Stimulated activated naive CD8-positive, alpha-beta T cell treated with anti-CD3 and anti-CD28 coated beads, Interleukin-15, Interleukin-2, amounts not matched to agents 100 U/mL and 50 U/mL, for 24 hours (primary cell): ENCODE measurements around the gene CFAP161.
"Not testable (repeated sequence)": the region's sequence is repeated elsewhere in the genome, so short reads cannot be mapped to it uniquely, and the experiment has no call there.

ENCODE experiments used
- ATAC-seq: fragments of 150-1000 bp; cut with Tn5 transposase; one replicate; pipeline ENCODE4 v1.10.0; 2021
- DNase-seq: peaks from one replicate; pipeline ENCODE4 v3.0.0; 2021

CFAP161 gene

DNA sequence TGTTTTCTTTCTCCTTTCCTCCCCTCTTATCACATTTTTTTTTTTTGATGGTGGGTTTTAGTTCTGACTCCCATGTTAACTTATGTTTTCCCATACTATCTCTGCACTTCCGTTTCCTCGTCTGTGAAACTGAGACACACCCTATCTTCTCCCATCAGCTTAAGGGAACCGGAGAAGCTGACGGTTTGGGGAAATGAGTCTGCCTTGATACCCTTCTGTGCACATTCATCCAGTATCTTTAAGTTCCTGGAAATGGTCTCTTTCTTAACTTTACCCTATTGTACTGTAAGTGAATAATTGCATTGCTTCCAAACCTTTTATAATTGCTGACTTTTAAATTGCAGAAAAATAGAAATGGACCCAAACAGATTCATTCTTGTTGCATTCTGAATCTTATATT, 26.2 kb upstream of the CFAP161 start:
- DNase-seq, result no peak
- no peak for ATAC-seq

DNA sequence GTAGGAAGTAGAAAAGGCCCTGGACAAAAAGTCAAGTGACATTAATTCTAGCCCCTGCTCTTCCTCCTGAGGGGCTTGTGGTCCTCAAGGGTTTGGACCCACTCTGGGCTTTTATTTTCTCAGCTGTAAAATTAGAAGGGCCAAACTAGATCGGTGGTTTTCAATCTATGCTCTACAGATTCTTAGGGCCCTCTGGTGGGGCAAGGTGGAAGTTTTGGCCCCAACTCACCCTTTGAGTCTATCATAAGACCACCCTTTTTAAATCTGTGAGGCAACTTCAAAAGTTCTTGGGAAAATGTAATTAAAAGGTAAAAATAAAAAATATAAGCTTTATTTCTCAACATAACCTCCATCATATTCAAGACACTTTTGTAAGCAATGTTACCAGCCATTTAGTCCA, 25.6 kb upstream of the CFAP161 start:
- ATAC-seq, result no peak
- DNase-seq, result peak; percentile 26

DNA sequence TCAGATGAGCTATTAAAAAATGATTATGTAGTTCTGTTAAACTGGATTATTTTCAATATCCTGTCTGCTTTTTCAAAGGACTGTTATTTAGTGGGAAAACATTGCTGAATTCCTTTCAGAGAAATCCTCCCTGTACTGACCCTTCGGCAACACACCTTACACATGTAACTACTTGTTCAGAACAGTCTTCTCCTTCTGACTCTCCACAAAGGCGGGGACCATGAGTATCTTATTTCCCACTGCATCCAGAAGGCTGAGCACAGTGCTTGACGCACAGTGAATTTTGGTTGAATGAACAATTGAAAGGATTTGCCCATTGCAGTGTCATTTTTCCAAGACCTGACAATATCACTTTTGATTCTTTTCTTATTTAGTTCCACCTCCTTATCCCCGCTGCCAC, 23.1 kb upstream of the CFAP161 start:
- no peak for DNase-seq
- no peak for ATAC-seq

DNA sequence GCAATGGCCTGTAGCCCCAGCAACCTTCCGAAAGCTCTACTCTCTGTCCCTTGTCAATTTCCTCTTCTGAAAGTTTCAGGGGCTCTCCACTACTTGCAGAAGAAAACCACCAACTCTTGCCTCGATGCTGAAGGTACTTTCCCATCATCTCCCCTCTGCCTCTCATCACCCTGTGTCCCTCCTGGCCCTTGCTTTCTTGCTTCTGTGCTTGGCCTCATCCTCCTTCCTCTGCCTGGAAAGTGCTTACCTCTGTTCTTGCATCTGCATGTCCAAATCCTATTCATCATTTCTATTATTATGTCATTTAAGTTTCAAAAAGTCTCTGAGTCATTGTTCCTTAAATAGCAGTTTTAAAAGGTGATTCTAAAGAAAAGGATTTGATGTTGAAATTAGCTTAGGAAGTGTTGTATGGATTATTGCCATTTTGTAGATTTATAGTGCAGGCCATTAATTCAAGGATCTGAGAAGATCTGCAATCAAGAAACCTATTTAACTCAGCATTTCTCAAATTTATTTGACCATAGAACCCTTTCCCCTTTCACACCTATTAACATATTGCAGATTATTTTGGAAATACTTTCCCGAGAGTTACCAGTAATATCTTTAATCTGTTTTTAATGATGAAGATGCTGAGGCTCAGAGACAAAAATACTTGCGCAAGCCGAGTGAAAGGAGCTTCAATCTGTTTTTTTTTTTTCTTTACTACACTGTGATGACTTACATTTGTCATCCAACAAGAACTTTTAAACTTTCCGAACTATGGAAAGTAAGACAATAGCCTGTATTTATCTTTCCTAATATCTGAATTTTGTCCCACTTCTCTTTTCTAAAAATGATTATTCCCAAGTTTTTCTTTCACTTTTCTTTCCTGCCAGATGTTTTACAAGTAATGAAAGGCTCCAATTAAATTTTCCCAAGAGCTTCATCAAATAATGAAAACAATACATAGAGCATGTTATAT, 22.3 kb upstream of the CFAP161 start:
- no peak for DNase-seq
- peak; percentile 68 for ATAC-seq

DNA sequence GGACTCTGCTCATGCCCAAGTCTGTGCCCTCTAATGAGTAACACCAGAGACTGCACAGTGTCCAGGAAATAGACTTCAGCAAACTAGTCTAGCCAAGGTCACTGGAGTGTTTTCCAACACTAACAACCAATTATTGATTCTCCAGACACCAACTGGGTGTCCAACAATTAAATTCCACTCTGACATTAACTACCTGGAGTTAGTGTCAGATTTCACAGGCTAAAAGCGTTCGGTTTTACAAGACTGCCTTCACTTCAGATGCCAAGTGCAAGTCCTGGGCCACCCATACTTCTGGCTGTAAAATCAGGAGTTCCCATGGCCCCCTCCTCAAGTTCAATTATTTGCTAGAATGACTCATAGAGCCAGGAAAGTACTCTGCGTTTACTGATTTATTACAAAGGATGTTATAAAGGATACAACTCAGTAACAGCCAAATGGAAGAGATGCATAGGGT, 20.8 kb upstream of the CFAP161 start:
- DNase-seq (no peak), ATAC-seq (no peak)

DNA sequence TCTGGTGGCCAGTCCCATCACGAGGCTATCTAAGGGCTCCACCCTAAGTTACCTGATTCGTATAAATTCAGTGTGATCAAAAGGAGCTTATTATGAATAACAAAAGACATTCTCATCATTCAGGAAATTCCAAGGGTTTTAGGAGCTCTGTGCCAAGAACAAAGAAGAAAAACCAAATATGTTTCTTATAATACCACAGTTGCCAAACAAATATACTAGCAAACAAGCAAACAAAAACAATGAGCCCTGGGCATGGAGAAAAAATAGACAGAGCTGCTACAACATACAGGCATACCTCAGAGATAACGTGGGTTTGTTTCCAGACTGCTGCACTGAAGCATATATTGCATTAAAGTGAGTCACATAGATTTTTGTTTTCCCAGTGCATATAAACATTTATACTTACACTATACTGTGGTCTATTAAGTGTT, 20.2 kb upstream of the CFAP161 start:
- no peak for DNase-seq
- ATAC-seq, result no peak

DNA sequence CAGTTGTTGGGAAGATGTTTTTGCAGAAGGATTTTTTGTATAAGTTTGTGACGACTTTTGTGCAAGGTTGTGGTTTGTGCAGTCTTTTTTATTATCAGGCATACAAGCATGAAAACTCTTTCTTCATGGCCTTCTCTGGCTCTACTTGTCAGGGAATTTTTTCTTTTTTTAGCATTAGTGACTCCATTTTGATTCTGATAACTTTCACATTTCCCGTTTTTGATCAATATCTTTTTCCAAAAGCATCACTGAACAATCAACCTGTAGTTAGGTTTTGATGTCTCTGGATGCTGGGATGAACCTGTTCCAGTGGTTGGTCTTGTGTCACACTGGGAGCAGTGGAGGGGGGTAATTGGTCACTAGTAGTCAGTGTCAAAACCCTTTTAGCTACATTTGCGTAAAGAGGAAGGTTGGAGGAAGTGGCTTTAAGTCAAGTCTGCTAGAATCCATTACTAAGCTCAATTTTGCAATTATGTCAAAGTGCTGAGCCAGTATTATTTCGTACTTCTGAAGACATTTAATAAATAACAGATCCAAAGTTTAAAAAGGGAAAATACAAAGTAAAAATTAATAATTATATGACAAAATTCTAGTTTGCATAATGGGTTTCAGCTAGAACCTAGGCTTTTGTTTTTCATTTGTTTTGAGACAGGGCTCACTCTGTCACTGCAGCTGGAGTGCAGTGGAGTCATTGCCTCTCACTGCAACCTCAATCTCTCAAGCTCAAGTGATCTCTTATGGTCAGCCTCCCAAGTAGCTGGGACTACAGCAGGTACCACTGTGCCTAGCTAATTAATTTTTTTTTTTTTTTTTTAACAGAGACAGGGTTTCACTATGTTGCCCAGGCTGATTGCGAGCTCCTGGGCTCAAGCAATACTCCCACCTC, 18.8 kb upstream of the CFAP161 start:
- no peak for ATAC-seq

DNA sequence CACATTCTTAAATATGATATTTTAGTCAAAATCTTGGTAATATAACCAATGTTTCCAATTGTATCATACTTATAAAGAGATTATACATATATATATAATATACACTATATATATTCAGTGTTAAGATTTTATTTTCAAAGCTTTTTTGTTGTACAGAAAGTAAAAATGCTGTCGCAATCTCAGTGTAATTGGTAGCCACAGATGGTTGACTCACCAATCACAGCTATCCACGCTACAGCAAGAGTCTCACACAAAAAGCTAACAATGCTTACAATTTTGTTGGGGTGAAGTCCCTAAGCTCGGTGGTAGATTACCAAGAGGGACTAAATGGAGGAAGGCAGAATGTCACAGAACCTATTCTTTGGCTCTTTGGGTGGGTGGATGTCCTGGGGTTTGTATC, 16.9 kb upstream of the CFAP161 start:
- DNase-seq (no peak), ATAC-seq (no peak)

More for the DNA sequence above, 18.8 kb upstream of the CFAP161 start:
- no peak for DNase-seq

DNA sequence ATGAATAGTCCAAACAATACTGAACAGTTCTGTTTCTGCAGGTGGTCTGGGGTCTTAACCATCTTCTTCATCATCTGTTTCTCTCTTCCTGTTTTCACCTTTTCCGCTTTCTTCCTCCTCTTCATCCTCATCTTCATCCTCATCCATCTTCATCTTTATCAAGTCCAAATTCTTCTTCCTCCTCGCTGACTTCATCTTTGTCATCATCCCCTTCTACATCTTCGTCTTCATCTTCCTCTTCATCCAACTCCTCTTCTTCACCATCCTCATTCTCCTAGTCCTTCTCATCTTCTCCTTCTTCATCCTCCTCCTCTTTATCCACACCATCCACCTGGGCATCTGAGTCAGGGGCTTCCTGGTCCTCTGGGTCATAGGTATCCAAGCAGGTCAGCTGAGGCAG, 16.5 kb upstream of the CFAP161 start:
- ATAC-seq (no peak), DNase-seq (no peak)

DNA sequence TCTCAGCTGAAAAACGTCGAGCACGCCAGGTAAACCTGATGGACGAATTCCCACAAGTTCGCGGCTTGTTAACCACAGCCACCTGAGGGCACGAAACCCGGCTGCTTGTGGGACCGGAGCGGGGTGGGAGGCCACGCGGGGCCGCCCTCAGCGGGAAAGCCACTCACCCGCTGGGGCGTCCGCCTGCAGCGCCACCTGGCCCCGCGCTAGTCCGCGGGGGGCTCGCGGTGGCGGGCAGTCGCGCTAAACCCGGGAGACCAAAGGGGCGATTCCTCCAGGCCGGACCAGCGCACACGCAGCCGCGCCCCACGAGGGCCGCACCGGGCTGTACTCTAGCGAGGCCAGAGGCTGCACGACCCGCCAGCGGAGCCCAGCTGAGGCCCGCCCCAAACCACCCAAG, 15.7 kb upstream of the CFAP161 start:
- no peak for DNase-seq
- no peak for ATAC-seq

DNA sequence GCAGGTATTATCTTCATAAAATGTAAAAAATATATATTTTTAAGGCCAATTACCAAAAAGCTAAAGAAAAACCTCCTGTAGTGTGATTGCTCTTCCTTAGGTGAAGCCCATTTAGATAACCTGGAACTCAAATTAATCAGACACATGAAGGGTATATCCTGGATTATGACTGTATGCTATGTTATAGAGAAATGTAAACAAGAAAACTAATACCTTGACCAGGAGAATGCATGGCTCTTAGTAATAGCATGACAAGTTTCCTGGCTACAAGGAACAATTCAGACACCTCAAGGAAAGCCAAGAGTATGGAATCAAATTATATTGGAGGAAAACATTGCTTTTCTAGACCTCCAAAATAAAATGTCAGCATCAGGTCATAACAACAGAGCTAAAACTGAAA, 14.0 kb upstream of the CFAP161 start:
- ATAC-seq, result no peak
- no peak for DNase-seq

DNA sequence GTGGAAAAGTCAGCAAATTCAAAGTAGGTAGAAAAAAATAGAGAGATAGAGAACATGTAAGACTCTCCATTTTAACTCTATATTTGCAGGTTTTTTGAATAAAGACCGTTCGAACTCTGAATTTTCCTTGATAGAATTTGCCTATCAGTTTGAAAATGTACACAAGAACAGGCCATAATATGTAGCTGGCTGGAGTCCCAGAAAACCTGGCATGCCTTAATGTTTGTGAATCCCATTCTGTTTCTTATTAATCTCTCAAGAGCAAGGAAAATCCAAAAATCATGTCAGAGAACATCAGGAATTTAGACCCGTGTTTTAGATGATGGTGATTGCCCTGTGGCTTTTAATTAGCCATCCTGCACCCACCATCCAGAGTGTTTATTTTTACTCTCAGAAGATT, 7.2 kb upstream of the CFAP161 start:
- no peak for DNase-seq
- no peak for ATAC-seq

DNA sequence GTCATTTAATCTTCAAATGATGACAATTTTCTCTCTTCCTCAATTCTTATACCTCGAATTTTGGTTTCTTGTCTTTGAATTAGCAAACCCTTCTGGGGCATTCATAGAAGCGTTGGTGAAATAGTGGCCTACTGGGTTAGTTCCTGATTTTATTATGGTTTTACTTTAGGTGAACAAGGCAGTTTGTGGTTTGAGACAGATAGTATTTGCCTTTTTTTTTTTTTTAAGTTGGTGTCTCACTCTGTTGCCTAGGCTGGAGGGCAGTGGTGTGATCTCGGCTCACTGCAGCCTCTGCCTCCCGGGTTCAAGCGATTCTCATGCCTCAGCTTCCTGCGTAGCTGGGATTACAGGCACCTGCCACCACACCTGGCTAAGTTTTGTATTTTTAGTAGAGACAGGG, 7.4 kb downstream of the CFAP161 start:
- DNase-seq, ATAC-seq: not testable (repeated sequence)

DNA sequence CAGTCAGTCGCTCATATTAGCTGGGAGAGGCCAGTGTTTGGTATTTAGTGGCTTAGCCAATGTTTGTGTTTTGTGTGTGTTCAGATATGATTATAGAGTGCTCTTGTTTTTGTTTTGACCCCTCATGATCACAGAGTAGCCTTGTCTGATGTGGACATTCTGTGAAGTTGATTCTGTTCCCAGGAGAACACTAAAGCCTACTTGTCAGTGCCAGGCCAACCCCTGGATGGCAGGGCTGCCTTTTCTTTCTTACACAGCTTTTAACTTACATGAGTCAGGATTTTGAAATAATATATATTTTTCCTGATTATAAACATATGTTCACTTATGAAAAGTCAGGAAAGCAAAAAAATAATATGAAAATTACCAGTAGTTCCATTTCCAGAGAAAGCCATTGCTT, 11.9 kb downstream of the CFAP161 start:
- ATAC-seq (no peak), DNase-seq (no peak)

DNA sequence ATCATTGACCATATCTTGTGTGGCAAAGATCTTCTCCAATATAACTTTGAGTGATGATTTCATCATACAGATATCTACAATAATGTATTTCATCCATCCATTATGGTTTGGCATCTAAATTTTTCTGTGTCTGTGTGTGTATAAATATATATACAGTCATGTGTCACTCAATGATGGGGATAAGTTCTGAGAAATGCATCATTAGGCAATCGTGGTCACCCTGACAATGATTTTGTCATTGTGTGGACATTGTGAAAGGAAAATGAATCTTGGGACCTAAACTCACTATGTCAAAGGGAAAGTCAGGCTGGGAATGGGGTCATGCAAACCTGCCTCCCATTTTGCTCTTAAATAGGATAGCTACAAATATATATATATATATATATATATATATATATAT, 12.4 kb downstream of the CFAP161 start:
- DNase-seq, result no peak
- ATAC-seq, result no peak

DNA sequence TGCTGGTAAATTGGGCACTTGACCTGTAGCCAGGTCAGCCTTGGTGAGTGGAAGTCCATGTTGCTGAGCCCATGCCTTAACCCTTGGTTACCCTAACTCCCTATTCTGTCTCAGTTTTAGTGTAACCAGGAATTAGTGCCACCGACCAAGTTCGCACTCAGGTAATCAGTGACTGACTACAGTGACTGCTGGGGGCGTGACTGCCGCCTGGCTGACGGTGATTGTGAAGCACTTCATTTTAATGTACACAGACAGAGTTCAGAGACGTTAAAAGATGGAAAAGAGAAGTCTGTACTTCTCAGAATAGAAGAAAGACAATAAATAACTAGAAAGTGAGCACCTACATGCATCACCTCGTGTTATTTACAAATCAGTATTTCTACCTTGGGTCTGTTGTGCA, 17.3 kb downstream of the CFAP161 start:
- DNase-seq (no peak), ATAC-seq (no peak)

DNA sequence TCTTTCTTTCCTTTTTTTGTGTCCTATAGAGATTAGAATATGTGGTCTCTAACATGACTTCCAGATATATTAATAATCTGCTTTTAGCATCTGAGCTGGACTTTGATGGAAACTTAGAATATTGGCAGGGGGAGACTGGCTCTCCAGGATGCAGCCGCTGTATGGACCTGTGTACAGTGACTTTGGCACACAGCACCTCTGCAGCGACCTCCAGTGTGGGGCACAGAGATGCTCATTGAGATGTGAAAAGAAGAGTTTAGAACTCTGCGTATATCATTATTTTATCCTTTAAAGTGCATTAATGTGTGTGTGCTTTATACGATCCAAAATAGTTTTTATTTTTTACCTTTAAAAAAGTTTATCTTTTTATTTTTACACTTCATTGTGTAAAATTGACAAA, 18.3 kb downstream of the CFAP161 start:
- no peak for ATAC-seq

DNA sequence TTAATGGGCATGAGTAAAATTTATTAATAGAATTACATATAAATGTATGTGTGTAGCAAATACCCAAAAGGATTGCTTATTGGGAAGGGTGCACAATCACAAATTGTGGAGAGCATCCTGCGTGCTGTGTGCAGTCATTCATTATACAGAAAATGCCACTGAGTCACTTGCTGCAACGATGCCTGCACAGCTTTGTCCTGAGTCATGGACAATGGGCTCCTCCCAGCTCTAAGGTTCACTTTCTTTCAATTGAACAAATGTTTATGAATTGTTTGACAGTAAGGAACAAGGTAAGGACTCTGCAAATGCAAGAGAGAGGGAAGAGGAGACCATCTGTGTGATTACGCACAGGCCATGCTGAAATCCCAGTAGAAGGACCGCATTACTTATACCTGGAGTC, 18.7 kb downstream of the CFAP161 start:
- no peak for ATAC-seq
- DNase-seq, result no peak

More for the DNA sequence above, 18.3 kb downstream of the CFAP161 start:
- DNase-seq, result no peak

DNA sequence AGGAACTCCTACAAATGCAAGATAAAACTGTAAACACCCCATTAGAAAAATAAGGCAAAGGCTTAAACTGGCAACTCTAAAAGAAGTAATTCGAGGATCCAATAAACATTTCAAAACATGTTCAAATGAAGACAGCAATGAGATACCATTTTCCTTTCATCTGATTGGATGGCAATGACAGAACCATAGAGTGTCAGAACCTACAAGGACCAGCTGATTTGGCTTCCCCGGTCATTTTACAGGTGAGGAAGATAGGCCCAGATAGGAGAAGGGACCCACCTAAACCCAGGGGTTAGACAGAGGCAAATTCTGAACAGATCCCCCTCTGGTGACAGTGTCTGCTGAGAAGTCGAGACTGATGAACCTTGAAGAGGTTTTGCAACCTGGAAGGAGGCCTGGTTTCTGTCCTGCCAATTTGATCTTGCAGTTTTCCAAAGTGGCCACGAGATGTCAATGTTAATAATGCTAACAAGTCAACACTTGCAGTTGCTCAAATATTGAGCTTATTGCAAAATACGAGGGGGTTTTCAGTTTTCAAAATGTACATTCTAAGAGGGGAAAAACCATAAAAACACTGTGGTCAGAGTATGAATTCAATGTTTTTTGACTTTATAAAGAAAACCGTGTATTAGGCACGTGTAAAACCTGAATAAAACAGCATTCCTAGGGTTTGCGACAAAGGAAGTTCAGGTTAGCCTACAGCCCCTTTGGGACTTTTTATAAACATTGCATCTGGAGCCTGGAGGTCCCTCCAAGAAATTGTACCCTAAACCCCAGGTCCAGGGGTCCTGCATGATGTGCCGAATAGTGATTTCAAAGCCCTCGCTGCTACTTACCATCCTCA, 21.5 kb downstream of the CFAP161 start:
- no peak for ATAC-seq
- no peak for DNase-seq

DNA sequence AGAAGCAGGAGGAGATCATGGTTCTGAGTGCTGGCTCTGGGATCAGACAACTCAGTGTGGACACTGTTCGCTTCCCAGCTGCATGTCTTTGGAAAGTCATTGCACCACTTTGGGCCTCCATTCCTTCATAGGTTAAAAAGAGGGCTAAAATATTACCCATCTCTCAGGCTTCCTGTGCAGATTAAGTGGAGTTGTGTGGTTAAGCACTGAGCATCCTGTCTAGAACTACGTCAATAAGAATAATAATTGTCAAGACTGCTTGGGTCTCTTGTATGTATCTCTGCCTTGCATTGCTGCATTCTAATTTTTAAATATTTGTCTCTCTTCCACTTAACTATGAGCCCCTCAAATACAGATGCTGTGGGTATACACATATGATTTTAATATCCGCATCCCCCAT, 22.3 kb downstream of the CFAP161 start:
- ATAC-seq (no peak), DNase-seq (no peak)

DNA sequence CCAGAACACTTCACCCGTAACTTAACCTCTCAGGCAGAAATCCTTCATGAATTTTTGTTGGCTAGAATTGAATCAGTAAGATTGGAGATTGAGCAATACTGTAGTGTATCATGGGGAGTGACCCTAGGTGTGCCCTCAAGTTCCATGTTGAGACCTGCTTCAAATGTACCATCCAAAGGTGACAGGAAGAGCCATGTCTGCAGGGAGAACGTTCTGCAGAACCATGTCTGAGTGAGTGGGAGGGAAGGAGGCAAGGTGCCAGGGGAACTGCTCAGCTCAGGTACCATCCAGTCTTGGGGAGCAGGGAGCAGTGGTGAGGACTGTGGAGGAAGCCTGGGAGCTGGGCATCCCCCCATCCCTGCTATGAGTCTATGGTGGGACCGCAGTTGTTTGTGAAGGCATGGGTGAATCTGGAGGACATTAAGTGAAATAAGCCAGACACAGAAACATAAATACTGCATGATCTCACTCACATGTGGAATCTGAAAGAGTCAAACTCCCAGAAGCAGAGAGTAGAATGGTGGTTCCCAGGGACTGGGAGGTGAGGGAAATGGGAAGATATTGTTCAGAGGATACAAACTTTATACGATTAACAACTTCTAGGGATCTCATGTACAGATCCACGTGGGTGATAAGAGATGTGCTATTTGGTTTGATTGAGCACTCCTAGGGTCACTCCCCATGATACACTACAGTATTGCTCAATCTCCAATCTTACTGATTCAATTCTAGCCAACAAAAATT, 23.3 kb downstream of the CFAP161 start:
- no peak for DNase-seq
- no peak for ATAC-seq

DNA sequence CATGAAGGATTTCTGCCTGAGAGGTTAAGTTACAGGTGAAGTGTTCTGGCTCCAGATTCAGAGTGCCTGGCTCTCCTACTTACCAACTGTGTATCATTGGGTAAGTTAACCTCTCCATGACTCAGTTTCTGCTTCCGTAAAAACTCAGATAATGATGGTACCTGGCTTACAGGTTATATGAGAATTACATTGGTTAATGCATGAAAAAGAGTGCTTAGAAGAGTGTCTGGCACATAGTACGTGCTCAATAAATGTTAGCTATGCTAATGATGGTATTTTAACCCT, 23.8 kb downstream of the CFAP161 start:
- DNase-seq (no peak), ATAC-seq (no peak)
